HEK293T (cell line): ENCODE data around the gene RPL13.

Experiments
- FOXK2 ChIP-seq: fragments of 450-650 bp; IDR thresholded peaks from 2 replicates; pipeline ENCODE4 v1.6.1; 2016; ENCODE audit warnings: mild to moderate bottlenecking
- FOXM1 ChIP-seq: fragments of 450-650 bp; IDR thresholded peaks from 2 replicates; pipeline ENCODE4 v1.6.1; 2017; ENCODE audit warnings: mild to moderate bottlenecking, borderline replicate concordance
- HDGF ChIP-seq: fragments of 450-650 bp; IDR thresholded peaks from 2 replicates; pipeline ENCODE4 v1.6.1; 2017; ENCODE audit warnings: antibody characterized with exemption, borderline replicate concordance
- SP1 ChIP-seq: fragments of 450-650 bp; IDR thresholded peaks from 2 replicates; pipeline ENCODE4 v1.6.1; 2017
- ZNF384 ChIP-seq: fragments of 450-650 bp; IDR thresholded peaks from 2 replicates; pipeline ENCODE4 v1.6.1; 2016

DNA sequence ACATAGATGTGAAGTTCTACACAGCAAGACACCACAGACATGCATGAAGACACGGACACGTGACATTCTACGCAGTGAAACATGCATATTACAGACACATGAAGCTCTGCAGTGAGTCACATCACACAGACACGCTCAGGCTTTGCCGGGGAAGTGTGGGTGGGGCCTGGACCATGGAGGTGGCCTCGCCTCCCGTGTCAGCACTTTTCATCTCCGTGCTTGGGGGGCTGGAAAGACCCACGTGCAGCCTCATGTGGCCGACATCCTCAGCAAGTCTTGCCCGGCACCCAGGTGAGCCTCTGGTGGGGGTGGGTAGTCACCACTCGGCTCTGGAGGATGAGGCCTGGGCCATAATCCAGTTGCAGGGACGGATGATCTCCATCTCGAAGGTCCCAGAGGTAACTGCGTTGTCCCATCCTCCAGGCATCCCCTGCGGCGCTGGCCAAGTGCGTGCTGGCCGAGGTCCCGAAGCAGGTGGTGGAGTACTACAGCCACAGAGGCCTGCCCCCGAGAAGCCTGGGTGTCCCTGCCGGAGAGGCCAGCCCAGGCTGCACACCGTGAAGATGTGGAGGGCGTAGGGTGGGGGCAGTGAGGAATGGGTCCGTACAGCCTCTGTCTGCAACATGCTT is 35.7 kb downstream of the RPL13 start:
- TF ChIP-seq SP1 (no peak), FOXK2 (no peak), ZNF384 (no peak), FOXM1 (no peak), HDGF (no peak)
